ENCODE results near the gene ECHDC3. TPM values are rescaled to one million over a fixed set of nuclear protein-coding genes. Genes with fewer than 3 reads are reported as not detected.

ECHDC3 gene
- total and polyA plus RNA-seq, 2 of the 13 experiments (the other 11 are each of a cell fraction or from before 2014, with no cell fraction given) = not detected

DNA sequence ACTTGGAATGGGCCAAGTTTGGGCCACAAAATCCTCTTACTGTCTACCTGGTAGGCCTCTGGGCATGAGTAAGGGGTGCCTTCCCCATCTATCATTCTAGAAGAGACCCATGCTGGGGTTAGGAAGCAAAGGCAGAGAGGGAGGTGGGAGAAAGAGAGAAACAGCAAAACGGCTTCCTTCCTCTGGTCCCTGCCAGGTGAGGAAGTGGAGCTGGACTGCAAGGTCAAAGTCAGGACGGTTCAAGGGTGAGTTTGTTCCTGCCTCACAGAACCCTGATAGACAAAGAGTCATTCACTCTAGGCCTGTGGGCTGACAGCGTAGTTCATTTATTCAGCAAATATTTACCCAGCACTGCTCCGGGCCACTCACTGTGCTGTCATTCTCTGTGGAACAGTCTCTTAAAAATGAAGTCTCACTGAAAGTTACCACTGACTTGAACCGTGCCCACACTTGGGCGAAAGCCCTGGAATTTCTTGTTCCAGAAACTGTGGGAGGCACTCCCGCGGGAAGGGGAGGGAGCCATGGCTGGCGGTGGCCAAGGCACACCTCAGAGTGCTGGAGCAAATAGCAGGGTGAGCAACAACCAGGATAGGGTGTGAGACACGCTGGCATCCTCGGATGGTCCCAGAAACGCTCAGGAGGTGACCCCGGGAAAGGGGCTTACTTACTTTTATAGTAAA lies 26.2 kb upstream of the ECHDC3 start (continued):
- peak; percentile 87 for TF ChIP-seq IRF2 (CRISPR knock-in tag; IDR thresholded peaks at IDR 0.05)
- TF ChIP-seq, protein P1, sequence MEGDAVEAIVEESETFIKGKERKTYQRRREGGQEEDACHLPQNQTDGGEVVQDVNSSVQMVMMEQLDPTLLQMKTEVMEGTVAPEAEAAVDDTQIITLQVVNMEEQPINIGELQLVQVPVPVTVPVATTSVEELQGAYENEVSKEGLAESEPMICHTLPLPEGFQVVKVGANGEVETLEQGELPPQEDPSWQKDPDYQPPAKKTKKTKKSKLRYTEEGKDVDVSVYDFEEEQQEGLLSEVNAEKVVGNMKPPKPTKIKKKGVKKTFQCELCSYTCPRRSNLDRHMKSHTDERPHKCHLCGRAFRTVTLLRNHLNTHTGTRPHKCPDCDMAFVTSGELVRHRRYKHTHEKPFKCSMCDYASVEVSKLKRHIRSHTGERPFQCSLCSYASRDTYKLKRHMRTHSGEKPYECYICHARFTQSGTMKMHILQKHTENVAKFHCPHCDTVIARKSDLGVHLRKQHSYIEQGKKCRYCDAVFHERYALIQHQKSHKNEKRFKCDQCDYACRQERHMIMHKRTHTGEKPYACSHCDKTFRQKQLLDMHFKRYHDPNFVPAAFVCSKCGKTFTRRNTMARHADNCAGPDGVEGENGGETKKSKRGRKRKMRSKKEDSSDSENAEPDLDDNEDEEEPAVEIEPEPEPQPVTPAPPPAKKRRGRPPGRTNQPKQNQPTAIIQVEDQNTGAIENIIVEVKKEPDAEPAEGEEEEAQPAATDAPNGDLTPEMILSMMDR (CRISPR knock-in tag; IDR thresholded peaks at IDR 0.05) = no peak
- peak; percentile 71; the same call in 1 of the 2 replicates for TF ChIP-seq HHEX (CRISPR knock-in tag; IDR thresholded peaks at IDR 0.05)
- TF ChIP-seq, protein P2, sequence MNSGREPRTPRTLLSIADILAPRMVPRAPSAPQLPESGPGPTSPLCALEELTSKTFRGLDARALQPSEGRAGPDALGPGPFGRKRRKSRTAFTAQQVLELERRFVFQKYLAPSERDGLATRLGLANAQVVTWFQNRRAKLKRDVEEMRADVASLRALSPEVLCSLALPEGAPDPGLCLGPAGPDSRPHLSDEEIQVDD (CRISPR knock-in tag; IDR thresholded peaks at IDR 0.05; ENCODE audit: borderline replicate concordance) = no peak
- TF ChIP-seq, protein P3, sequence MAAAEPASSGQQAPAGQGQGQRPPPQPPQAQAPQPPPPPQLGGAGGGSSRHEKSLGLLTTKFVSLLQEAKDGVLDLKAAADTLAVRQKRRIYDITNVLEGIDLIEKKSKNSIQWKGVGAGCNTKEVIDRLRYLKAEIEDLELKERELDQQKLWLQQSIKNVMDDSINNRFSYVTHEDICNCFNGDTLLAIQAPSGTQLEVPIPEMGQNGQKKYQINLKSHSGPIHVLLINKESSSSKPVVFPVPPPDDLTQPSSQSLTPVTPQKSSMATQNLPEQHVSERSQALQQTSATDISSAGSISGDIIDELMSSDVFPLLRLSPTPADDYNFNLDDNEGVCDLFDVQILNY (CRISPR knock-in tag; conservative IDR thresholded peaks at IDR 0.05) = no peak
- no peak for TF ChIP-seq ZNF432 (CRISPR knock-in tag; IDR thresholded peaks at IDR 0.05; ENCODE audit: borderline replicate concordance)
- TF ChIP-seq NFIC (IDR thresholded peaks at IDR 0.05; ENCODE audit: low read length) = peak; percentile 83
- TF ChIP-seq, protein P4, sequence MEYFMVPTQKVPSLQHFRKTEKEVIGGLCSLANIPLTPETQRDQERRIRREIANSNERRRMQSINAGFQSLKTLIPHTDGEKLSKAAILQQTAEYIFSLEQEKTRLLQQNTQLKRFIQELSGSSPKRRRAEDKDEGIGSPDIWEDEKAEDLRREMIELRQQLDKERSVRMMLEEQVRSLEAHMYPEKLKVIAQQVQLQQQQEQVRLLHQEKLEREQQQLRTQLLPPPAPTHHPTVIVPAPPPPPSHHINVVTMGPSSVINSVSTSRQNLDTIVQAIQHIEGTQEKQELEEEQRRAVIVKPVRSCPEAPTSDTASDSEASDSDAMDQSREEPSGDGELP (IDR thresholded peaks at IDR 0.05; ENCODE audit: borderline replicate concordance, low read depth) = peak; percentile 80
- TF ChIP-seq ZNF263 (CRISPR knock-in tag; IDR thresholded peaks at IDR 0.05) = peak; percentile 25; the same call in 1 of the 2 replicates
- TF ChIP-seq, protein P5, sequence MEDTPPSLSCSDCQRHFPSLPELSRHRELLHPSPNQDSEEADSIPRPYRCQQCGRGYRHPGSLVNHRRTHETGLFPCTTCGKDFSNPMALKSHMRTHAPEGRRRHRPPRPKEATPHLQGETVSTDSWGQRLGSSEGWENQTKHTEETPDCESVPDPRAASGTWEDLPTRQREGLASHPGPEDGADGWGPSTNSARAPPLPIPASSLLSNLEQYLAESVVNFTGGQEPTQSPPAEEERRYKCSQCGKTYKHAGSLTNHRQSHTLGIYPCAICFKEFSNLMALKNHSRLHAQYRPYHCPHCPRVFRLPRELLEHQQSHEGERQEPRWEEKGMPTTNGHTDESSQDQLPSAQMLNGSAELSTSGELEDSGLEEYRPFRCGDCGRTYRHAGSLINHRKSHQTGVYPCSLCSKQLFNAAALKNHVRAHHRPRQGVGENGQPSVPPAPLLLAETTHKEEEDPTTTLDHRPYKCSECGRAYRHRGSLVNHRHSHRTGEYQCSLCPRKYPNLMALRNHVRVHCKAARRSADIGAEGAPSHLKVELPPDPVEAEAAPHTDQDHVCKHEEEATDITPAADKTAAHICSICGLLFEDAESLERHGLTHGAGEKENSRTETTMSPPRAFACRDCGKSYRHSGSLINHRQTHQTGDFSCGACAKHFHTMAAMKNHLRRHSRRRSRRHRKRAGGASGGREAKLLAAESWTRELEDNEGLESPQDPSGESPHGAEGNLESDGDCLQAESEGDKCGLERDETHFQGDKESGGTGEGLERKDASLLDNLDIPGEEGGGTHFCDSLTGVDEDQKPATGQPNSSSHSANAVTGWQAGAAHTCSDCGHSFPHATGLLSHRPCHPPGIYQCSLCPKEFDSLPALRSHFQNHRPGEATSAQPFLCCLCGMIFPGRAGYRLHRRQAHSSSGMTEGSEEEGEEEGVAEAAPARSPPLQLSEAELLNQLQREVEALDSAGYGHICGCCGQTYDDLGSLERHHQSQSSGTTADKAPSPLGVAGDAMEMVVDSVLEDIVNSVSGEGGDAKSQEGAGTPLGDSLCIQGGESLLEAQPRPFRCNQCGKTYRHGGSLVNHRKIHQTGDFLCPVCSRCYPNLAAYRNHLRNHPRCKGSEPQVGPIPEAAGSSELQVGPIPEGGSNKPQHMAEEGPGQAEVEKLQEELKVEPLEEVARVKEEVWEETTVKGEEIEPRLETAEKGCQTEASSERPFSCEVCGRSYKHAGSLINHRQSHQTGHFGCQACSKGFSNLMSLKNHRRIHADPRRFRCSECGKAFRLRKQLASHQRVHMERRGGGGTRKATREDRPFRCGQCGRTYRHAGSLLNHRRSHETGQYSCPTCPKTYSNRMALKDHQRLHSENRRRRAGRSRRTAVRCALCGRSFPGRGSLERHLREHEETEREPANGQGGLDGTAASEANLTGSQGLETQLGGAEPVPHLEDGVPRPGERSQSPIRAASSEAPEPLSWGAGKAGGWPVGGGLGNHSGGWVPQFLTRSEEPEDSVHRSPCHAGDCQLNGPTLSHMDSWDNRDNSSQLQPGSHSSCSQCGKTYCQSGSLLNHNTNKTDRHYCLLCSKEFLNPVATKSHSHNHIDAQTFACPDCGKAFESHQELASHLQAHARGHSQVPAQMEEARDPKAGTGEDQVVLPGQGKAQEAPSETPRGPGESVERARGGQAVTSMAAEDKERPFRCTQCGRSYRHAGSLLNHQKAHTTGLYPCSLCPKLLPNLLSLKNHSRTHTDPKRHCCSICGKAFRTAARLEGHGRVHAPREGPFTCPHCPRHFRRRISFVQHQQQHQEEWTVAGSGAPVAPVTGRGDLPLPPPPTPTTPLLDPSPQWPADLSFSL (CRISPR knock-in tag; IDR thresholded peaks at IDR 0.05) = no peak
- TF ChIP-seq ZNF660 (CRISPR knock-in tag; IDR thresholded peaks at IDR 0.05; ENCODE audit: borderline replicate concordance, low read depth) = no peak
- TF ChIP-seq CBX1 (IDR thresholded peaks at IDR 0.05; ENCODE audit: low read depth) = no peak
- TF ChIP-seq EHMT2 (IDR thresholded peaks at IDR 0.05; ENCODE audit: borderline replicate concordance, low read depth, low read length) = no peak; the same call in 1 of the 2 replicates
- TF ChIP-seq ZNF569 (CRISPR knock-in tag; IDR thresholded peaks at IDR 0.05; ENCODE audit: borderline replicate concordance) = no peak
- TF ChIP-seq TBL1XR1 (IDR thresholded peaks at IDR 0.05; ENCODE audit: borderline replicate concordance, low read length, partially characterized antibody) = peak; percentile 99
- no peak for TF ChIP-seq ZFP36L2 (CRISPR knock-in tag; IDR thresholded peaks at IDR 0.05)
- TF ChIP-seq, protein P6, sequence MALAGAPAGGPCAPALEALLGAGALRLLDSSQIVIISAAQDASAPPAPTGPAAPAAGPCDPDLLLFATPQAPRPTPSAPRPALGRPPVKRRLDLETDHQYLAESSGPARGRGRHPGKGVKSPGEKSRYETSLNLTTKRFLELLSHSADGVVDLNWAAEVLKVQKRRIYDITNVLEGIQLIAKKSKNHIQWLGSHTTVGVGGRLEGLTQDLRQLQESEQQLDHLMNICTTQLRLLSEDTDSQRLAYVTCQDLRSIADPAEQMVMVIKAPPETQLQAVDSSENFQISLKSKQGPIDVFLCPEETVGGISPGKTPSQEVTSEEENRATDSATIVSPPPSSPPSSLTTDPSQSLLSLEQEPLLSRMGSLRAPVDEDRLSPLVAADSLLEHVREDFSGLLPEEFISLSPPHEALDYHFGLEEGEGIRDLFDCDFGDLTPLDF (CRISPR knock-in tag; IDR thresholded peaks at IDR 0.05) = no peak
- TF ChIP-seq ZNF256 (CRISPR knock-in tag; conservative IDR thresholded peaks at IDR 0.05) = no peak

Measured in HepG2 (cell line).